Vagina (tissue), 2 donors: ENCODE measurements around the gene CYB561.
A peak's percentile ranks its signal among the peaks of the same experiment; 100 is the strongest.

Experiments used
- POLR2A ChIP-seq, 2 donors: fragments of 450-650 bp; IDR thresholded peaks; one replicate each; pipeline ENCODE4 v1.6.1; 2017; ENCODE audit warnings: antibody characterized with exemption in 2 of 2, mild to moderate bottlenecking in 2 of 2, moderate library complexity in 2 of 2
- POLR2AphosphoS5 ChIP-seq, 2 donors: sonication (generic); formaldehyde crosslinking; IDR thresholded peaks; one replicate each; pipeline ENCODE4 v1.9.0; 2017; ENCODE audit warnings: antibody characterized with exemption in 2 of 2, mild to moderate bottlenecking in 2 of 2, low read depth in 1 of 2; ENCODE audit not compliant: insufficient read depth in 1 of 2
- TF ChIP-seq, protein P1 (sequence below), 3 experiments: fragments of 450-650 bp in 2 of 3; fragments of 200-600 bp in 1 of 3; sonication (generic) in 1 of 3; IDR thresholded peaks; one replicate each; pipeline ENCODE4 v1.5.1; 2017 to 2019; ENCODE audit warnings: antibody characterized with exemption in 3 of 3, mild to moderate bottlenecking in 2 of 3, moderate library complexity in 2 of 3

DNA sequence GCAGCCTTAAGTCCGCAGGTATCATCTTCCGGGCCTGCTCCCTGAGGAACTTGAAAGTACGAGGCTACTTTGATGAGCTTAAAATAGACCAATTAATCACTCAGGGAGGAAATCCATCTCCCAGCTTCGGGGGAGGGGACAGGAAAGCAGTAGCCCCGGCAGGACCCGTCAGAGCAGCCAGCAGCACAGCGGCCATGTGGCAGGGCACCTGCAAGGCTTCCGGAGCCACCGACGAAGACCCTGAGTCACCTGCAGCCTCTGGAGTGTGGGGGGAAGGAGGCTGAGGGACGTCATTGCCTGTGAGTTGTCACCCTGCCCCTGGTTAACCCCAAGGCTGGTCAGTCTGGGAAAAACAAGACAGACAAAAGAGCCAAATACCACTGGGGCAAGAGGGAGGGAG lies 4.4 kb upstream of the CYB561 start:
- TF ChIP-seq POLR2A (IDR thresholded peaks at IDR 0.05) (no peak), POLR2AphosphoS5 (IDR thresholded peaks at IDR 0.05; ENCODE audit: insufficient read depth in 1 of 2, low read depth in 1 of 2) (peak in 1 of 2 donors; percentile 40)
- TF ChIP-seq, protein P1, sequence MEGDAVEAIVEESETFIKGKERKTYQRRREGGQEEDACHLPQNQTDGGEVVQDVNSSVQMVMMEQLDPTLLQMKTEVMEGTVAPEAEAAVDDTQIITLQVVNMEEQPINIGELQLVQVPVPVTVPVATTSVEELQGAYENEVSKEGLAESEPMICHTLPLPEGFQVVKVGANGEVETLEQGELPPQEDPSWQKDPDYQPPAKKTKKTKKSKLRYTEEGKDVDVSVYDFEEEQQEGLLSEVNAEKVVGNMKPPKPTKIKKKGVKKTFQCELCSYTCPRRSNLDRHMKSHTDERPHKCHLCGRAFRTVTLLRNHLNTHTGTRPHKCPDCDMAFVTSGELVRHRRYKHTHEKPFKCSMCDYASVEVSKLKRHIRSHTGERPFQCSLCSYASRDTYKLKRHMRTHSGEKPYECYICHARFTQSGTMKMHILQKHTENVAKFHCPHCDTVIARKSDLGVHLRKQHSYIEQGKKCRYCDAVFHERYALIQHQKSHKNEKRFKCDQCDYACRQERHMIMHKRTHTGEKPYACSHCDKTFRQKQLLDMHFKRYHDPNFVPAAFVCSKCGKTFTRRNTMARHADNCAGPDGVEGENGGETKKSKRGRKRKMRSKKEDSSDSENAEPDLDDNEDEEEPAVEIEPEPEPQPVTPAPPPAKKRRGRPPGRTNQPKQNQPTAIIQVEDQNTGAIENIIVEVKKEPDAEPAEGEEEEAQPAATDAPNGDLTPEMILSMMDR (IDR thresholded peaks at IDR 0.05): no peak
